ENCODE results near the gene MYDGF. TPM values are rescaled to one million over a fixed set of nuclear protein-coding genes. Genes with fewer than 3 reads are reported as not detected.

MYDGF gene
- polyA plus RNA-seq, 10 donors: 44.7 to 90.4 (median 56.5) TPM

DNA sequence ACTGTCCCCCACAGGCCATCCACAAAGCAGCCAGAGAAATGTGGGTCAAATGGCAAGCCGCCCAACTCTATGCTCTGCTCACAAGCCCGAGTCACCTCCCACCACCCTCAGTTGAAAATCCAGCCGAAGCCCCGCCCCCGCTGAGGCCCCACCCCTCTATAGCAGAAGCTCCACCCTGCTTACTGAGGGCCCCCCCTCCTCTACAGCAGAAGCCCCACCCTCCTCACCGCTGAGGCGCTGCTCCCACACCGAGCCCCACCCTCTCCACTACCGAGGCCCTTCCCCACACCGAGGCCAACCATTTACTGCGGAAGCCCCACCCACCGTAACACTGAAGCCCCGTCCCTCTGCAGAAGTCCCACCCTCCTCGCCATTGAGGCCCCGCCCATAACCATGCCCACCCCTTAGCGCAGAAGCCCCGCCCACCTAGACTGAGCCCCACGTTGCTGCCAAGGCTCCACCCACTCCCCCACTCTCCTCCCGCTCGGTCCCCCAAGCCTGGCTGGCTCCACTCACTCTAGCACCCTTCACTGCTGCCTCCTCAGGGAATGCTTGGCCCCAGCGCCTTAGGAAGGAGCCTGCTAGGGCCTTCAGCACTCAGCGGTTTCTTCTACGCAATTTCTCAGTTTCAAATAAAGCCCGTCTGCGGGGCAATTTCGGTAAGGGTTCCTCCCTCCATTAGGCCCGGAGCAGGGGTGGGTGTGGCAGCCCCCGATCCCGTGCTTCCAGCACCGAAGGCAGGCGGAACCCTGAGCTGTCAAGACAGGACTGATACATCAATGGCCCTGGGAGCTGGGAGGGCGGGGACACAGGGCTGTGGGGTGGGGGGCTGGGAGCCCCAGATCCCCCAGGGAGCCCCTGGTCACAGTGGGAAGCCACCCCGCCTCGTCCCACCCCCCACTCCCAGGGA lies 9.0 kb upstream of the MYDGF start:
- no peak for DNase-seq

DNA sequence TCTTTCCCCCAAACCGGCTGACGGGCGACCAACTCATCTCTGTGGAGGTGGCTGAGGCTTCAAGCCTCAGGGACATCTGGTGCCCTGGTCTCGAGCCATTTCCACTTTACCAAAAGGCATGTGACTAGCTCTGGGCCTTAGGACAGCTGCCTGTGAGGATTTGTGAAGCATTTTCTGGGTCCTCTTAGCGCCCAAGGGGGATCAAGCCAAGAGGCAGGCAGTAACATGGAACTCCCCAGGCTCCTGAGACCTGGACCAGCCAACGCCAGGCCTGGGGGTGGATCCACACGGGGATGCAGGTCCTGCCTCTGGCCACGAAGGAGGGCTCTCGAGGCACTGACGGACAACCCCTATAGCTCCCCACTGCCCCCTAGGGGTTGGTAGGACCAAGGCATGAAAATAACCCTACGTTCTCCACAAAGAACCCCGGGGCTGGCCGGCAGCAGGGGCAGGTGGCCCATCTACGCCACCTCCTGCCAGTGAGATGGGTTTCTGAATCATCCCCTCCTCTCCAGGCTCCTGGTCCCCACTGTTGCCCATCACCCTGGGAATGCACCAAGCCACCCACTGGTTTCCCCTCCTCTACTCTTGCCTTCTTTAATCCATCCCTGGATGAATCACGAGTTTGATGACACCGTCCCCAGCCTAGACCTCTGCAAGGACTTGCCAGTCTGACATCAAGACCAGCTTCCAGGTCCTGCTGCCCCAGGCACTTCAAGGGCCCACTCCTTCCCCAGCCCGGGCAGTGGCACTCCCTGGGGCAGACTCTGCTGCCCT lies 7.0 kb upstream of the MYDGF start:
- DNase-seq: no peak

DNA sequence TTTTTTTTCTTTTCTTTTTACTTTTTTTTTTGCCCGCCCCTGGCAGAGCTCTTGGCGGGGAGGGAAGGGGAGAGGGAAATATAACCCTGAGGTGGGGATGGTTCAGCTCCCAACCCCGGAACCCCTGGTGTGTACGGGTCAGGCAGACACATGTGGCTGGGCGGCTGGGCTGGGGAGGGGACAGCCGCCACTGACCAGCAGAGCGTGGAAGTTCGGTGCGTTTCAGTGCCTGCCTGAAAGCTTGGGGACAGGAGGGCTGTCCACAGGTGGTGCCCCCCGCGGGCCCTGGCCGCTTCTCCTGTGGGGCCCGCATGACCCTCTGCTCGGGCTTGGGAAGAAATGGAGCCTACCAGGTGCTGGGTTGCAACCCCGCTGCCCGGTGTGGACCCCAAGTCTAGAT lies 5.2 kb upstream of the MYDGF start:
- DNase-seq: no peak

DNA sequence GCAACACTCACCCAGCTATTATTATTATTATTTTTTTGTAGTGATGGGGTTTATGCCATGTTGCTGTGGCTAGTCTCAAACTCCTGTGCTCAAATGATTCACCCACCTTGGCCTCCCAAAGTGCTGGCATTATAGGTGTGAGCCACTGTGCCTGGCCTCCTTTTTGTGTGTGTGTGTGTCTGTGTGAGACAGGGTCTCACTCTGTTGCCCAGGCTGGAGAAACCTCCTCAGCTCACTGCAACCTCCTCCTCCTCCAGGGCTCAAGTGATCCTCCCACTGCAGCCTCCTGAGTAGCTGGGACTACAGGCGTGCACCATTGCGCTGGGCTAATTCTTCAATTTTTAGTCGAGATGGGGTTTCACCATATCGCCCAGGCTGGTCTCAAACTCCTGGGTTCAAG lies 3.6 kb upstream of the MYDGF start:
- DNase-seq: no peak

DNA sequence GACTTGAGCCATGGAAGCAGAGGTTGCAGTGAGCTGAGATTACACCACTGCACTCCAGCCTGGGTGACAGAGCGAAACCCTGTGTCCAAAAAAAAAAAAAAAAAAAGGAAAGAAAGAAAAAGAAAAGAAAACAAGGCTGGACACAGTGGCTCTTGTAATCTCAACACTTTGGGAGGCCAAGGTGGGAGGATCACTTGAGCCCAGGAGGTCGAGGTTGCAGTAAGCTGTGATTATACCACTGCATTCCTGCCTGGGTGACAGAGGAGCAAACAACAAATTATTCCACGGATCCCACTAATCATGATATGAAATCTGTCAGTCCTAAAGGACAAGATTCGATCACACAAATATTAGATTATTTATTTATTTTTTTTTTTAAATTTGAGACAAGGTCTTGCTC lies 3.1 kb upstream of the MYDGF start:
- no peak for DNase-seq

DNA sequence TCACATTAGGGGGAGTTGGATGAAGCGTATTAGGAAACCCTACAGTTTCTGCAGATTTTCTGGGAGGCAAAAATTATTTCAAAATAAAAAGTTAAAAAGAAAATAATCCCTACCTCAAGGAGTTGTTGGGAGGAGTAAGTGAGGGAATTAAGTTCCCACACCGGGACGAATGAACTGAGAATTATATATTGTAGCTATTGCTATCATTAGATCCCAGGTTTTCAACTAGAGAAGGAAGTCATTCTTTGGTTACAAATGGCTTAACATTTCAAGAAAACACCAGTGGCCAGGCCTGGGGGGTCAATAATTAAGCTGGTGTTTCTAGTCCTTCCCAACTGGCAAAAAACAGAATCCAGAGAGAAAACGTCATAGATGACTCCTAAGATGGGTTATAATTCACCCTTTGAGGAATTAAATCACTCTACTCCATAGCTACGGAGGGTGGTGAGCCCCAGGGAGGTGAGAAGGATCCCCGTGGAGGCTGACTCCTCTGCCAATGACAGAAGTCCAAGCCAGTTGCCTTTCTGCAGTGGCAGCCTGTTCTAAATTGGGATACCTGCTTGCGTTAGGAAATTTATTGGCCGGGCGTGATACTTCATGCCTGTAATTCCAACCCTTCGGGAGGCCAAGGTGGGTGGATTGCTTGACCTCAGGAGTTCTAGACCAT lies 1.2 kb upstream of the MYDGF start:
- DNase-seq: no peak

DNA sequence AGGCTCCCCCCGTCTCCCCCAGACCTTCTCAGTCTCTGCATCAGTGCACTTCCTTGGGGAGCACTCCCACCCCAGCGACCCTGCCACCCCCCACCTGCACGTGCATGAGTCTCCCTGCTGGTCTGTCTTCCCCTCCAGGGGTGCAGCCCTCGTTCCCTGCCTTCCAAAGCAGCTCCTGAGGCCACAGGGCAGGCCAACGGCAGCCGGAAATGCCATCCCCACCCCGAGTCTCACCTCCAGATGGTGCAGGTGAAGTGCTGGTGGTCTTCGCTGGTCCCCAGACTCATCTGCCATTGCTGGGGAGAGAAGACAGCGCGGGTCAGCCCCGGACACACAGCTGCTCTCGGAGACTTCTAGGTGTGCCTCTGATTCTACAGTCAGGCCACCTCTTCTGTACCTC lies 5.5 kb downstream of the MYDGF start:
- no peak for DNase-seq

DNA sequence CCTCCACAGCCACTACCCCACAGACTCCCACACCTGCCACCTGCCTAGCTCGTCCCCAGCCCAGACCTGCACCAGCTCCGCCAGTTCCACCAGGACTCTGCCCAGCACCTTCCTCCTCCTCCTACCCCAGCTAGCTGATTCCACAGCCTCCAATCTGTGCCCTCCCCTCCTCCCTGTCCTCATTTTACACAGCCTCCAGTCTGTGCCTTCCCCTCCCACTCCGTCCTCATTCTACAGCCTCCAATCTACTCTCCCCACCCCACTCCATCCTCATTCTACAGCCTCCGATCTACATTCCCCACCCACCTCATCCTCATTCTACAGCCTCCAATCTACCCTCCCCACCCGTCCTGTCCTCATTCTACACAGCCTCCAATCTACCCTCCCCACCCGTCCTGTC lies 7.3 kb downstream of the MYDGF start:
- no peak for DNase-seq

DNA sequence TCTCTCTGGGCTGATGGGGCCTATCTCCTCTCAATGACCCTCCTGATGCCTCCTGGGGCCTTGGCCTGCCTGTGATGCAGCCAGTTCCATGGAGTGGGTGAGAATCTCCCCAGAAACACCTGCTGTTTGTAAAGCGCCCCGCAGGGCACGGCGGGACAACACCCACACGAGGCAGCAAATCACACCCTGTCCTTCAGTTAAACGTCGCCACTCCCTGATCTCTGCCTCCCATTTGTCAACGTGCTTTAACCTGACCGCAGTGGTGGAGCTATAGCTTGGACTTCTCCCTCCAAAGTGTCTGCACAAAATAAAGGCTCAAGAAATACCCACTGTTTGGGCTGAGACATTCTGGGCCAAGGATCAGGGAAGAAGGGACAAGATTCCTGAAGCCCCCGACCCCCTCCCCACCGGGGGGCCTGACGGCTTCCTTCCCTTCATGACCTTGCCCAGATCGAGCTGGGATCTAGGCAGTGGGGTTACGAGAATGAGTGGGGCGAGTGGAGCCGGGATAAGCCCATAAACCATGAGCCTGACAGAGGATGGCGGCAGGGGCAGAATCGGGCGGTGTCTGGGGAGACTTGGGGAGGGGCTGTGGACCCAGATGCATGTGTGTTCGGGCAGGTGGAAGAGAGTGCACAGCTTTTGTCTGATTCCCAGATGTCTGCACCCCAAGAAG lies 8.0 kb downstream of the MYDGF start:
- no peak for DNase-seq

DNA sequence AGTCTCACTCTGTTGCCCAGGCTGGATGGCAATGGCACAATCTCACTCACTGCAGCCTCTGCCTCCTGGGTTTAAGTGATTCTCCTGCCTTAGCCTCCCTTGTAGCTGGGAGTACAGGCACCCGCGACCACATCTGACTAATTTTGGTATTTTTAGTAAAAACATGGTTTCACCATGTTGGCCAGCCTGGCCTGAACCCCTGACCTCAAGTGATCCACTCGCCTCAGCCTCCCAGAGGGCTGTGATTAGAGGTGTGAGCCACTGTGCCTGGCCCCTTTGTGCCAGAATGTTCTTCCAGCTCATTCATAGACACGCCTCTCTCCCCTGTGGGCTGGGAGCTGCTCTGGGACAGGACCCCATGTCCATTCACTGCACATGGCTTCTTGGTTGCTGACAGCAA lies 9.1 kb downstream of the MYDGF start:
- no peak for DNase-seq

DNA sequence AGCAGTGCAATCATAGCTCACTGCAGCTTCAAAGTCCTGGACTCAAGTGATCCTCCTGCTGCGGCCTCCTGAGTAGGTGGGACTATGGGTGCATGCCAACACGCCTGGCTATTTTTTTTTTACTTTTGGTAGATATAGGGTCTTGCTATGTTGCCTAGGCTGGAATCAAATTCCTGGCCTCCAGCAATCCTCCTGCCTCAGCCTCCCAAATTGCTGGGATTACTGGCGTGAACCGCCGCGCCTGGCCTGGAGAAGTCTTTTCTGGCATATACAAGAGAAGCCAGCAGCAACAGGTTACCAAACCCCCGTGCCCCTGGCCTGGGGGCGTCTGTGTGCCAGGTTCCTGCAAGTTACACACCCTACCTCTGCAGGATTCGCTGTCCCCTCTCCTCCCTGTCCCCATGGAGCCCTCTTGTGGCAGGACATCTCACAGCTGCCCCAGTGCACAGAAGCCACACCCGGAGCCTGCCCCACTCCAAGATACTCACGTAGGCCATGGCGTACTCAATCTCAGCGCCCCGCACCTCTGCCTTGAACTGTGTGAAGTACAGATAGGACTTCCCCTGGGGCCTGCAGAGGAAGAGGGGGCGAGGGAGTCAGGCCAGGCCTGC lies 9.9 kb downstream of the MYDGF start:
- no peak for DNase-seq

DNA sequence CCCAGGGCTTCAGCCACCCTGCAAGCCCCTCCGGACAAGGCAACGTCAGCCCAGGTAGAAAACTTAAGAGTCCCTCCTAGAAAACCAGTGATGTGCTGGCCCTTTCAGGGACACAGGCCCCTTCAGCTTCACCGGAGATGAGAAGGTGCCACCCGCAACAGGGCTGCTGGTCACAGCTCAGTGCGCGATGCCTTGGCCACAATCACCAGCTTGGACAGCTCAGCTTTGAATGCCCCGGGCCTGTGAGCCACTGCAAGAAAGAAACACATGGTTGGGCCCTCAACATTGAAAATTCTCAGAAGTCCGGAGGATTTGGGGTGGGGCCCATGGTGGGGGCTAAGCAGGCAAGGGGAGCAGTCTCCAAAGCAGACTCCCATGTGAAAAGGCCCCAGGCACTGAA lies 12.3 kb downstream of the MYDGF start:
- DNase-seq: no peak

DNA sequence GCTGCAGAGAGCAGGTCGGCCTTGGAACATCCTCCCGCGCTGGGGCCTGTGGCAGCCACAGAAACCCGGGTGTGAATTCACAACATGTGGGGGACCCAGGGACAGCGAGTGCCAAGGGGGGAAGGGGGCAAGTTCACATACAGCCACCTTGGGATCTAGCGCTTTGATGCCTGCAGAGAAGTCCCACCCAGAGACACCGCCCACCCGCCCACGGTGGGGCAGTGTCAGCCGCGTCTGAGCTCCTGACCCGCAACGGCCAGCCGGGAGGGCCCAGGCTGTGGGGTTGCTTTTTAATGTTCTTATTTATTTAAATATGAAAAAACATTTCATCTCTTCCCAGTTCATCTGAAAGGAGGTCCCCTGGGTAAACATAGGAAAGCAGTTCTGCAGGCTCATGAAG lies 12.9 kb downstream of the MYDGF start:
- DNase-seq: no peak

DNA sequence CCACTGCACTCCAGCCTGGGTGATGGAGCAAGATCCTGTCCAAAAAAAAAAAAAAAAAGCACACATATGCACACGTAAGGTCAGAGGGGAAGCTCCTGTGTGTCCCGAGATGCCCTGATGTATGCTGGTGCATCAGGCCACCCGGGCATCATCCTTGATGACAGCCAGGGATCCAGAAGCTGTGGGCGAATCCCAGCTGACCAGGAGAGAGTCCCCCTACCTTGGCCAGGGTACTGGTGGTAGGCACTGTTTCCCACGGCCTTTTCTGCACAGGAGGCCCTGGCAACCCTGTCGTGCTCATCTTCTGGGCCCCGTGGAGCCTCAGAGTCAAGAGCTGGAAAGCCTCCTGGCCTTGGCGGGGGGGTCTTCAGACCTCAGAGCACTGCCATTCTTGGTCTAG lies 14.0 kb downstream of the MYDGF start:
- DNase-seq: no peak

DNA sequence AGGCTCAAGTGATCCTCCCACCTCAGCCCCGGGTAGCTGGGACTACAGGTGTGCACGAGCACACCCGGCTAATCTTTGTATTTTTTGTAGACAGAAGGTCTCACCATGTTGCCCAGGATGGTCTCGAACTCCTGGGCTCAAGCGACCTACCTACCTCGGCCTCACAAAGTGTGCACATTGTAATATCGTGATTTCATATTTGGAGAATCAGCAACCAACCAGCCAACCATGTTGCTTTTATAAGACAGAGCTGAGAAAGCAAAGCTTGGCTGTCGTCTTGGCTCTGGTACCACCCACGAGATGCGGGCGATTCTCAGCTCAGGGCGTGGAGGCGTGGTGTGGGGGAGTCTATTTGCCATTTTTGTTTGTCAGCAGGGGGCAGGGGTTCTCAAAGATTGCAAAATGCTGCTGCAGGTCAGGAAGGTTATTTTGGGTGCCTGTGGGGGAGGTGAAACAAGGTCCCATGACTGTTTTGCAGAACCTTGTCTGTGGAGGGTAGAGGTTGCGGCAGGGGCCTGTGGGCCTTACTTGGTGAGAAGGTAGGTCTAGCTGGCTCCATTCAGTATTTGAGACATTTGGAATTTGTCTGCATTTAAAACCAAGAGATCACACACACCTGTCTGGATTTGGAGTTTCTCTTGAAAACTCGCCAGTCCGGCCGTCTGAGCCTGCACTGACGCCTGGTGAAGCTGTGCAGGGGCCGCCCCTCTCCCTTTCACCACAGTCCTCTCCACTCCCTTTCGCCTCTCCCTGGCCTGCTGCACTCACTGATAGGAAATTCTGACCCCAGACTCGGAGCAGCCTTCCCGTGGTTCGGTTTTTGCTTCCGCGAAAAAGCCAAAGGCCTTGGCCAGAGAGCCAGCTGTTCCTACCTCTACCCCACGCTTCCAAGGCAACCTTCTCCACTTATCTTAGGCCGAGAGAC lies 15.4 kb downstream of the MYDGF start:
- DNase-seq: no peak

DNA sequence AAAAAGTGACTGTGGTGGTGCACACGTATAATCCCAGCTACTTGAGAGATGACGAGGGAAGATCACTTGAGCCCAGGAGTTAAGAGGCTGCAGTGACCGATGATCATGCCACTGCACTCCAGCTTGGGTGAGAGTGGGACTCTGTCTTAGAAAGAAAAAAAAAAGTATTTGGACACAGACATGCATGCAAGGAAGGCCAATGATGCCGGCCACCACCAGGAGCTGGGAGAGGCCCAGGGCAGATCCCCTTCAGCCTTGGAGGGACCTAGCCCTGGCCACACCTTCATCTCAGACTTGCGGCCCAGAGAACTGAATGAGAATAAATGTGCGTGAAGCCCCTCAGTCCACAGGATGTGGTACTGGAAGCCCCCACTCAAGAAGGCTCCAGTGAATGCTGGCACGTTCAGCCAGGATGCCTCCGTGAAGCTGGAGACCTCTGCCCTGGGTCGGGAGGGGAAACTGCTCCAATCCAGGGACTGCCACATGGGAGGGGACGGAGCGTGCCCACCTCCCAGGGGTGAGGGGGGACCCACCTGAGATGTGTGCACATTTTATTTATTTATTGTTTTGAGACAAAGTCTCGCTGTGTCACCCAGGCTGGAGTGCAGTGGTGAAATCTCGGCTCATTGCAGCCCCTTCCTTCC lies 16.2 kb downstream of the MYDGF start:
- DNase-seq: no peak

DNA sequence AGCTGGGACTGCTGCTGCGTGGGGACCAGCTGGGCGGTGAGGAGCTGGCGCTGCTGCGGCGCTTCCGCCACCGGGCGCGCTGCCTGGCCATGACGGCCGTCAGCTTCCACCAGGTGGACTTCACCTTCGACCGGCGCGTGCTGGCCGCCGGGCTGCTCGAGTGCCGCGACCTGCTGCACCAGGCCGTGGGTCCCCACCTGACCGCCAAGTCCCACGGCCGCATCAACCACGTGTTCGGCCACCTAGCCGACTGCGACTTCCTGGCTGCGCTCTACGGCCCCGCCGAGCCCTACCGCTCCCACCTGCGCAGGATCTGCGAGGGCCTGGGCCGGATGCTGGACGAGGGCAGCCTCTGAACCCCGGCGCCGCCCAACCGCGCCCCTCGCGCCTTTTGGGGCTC lies 18.1 kb downstream of the MYDGF start:
- DNase-seq: no peak

DNA sequence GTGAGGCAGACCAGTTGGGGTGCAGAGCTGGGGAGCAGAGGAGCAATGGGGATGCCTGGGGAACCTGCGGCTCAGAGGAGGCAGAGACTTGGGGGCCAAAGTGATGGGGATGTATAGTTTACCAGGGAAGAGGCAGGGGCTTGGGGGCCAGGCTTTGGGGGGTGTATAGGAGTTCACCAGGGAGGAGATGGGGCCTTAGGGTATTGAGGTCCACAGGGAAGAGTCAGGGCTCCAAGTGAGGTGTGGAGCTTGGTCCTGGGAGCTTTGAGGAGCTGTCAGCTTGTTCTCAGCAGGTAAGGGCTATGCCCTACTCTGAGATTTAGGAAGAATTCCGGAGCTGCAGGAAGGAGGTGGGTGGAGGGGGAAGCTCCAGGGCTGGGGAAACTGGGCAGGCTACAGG lies 20.0 kb downstream of the MYDGF start:
- no peak for DNase-seq

DNA sequence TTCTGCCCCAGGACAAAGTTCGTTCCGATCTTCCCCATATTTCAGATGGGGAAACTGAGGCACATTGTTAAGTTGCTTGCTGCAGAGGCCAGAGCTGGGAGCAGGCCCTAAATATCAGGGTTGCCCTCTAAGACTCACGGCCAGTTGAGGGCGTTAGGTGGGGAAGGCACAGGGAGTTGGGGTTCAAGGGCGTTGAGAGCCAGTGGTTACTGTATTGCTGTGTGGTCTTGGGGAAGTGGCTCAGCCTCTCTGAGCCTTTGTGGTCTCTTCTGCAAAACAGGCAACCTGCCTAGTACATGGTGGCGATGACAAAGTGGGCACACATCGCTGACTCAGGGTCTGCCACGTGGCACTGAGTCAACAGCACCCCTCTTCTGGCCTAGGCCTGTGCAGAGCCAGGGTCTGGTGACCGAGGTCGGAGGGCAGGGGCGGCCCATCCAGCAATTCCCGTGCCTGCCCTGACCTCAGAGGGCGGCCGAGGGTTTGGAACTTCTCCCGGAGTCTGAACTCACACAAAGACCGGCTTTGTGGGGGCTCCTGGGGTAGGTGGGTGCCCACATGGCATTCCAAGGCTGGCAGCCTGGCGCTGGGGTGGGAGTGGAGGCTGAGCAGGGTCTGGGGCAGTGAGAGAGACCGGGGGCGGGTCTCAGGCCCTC lies 20.6 kb downstream of the MYDGF start:
- no peak for DNase-seq

Measured in muscle of back (tissue), 11 donors.